H1 (cell line): ENCODE measurements around the gene ACTRT3. TPM values are rescaled to one million over a fixed set of nuclear protein-coding genes. Genes with fewer than 3 reads are reported as not detected.

Source experiments
- CTCF ChIA-PET: fragments of 300-600 bp; sonication (Branson Sonifier 250); formaldehyde crosslinking; loops from one replicate; lab custom pipeline; 2021; ENCODE audit not compliant: partially characterized antibody; lab: Charles Lee
- POLR2A ChIA-PET: fragments of 300-600 bp; sonication (Branson Sonifier 250); formaldehyde crosslinking; loops from one replicate; lab custom pipeline; 2021; ENCODE audit warnings: inconsistent platforms; ENCODE audit not compliant: partially characterized antibody; lab: Charles Lee
- DNase-seq, 2 experiments: peaks; one replicate each; pipeline versions ENCODE4 v3.0.0 to v3.0.0-alpha.2; 2010 to 2022; ENCODE audit warnings: low spot score in 2 of 2, low read depth in 1 of 2, mixed read lengths in 1 of 2
- FAIRE-seq: peaks from 2 replicates; lab custom pipeline; 2011; peaks lifted over from hg19 to GRCh38; lab: Jason Lieb, UNC
- H2AFZ ChIP-seq: 2 replicates; pipeline ENCODE4 v1.8.1; 2012; ENCODE audit warnings: low read length, inconsistent platforms
- H2AK5ac ChIP-seq: 2 replicates; pipeline ENCODE4 v1.6.1; 2013; ENCODE audit warnings: low read depth, low read length
- H2BK120ac ChIP-seq: replicated peaks from 2 replicates; pipeline ENCODE3; 2013; ENCODE audit warnings: low read depth, low read length, inconsistent platforms
- H2BK12ac ChIP-seq: 2 replicates; pipeline ENCODE4 v1.6.1; 2013; ENCODE audit warnings: low read depth, low read length
- H2BK15ac ChIP-seq: 2 replicates; pipeline ENCODE4 v1.6.1; 2013; ENCODE audit warnings: low read length
- H2BK20ac ChIP-seq: 2 replicates; pipeline ENCODE4 v1.6.1; 2013; ENCODE audit warnings: low read length
- H2BK5ac ChIP-seq: 2 replicates; pipeline ENCODE4 v1.6.1; 2013; ENCODE audit warnings: low read depth, low read length
- H3K14ac ChIP-seq: 2 replicates; pipeline ENCODE4 v1.6.1; 2013; ENCODE audit warnings: inconsistent platforms; ENCODE audit not compliant: insufficient read length
- H3K18ac ChIP-seq: 2 replicates; pipeline ENCODE4 v1.6.1; 2013; ENCODE audit warnings: low read length; ENCODE audit errors: extremely low read depth
- H3K23ac ChIP-seq: 2 replicates; pipeline ENCODE4 v1.6.1; 2013; ENCODE audit warnings: inconsistent platforms; ENCODE audit not compliant: insufficient read length
- H3K23me2 ChIP-seq: 2 replicates; pipeline ENCODE4 v1.6.1; 2013; ENCODE audit warnings: low read depth, low read length
- H3K27ac ChIP-seq: 2 replicates; pipeline ENCODE4 v1.6.1; 2011; ENCODE audit warnings: low read depth, low read length, inconsistent platforms
- H3K27me3 ChIP-seq, 4 experiments: replicated peaks in 1 of 4; 1 replicate in 1 of 4; 2 replicates in 3 of 4; pipeline versions ENCODE4 v1.6.1 to v1.8.1; 2011 to 2013; ENCODE audit warnings: low read length in 3 of 4, mild to moderate bottlenecking in 3 of 4, inconsistent platforms in 2 of 4, mixed read lengths in 2 of 4, moderate library complexity in 1 of 4; ENCODE audit not compliant: control insufficient read depth in 3 of 4, insufficient read depth in 3 of 4; ENCODE audit errors: extremely low read depth in 1 of 4
- H3K36me3 ChIP-seq, 4 experiments: 2 replicates each; pipeline versions ENCODE4 v1.6.1 to v1.8.1; 2011 to 2013; ENCODE audit warnings: mild to moderate bottlenecking in 4 of 4, low read length in 3 of 4, moderate library complexity in 2 of 4, control low read depth in 1 of 4, inconsistent platforms in 1 of 4; ENCODE audit not compliant: insufficient read depth in 4 of 4, control insufficient read depth in 2 of 4
- H3K4ac ChIP-seq: replicated peaks from 2 replicates; pipeline ENCODE3; 2013; ENCODE audit warnings: low read length, low read depth, mixed read lengths, inconsistent platforms; ENCODE audit not compliant: insufficient read length
- H3K4me1 ChIP-seq, 4 experiments: replicated peaks in 1 of 4; 1 replicate in 1 of 4; 2 replicates in 3 of 4; pipeline versions ENCODE4 v1.6.1 to v1.8.1; 2011 to 2013; ENCODE audit warnings: low read length in 3 of 4, inconsistent platforms in 2 of 4, mixed read lengths in 1 of 4; ENCODE audit not compliant: insufficient read depth in 4 of 4, control insufficient read depth in 3 of 4
- H3K4me2 ChIP-seq, 2 experiments: 2 replicates each; pipeline versions ENCODE4 v1.6.1 to v1.8.1; 2011 to 2013; ENCODE audit warnings: low read depth in 2 of 2, low read length in 2 of 2, control low read depth in 1 of 2, inconsistent platforms in 1 of 2, mild to moderate bottlenecking in 1 of 2; ENCODE audit not compliant: insufficient read depth in 1 of 2
- H3K4me3 ChIP-seq, 4 experiments: fragments of 200-600, 300-600 bp in 1 of 4; sonication (generic), shearing (Covaris generic), sonication (Bioruptor Twin) in 1 of 4; 2 replicates each; pipeline versions ENCODE4 v1.5.1 to v1.8.1; 2011 to 2016; ENCODE audit warnings: low read length in 4 of 4, low read depth in 3 of 4, control low read depth in 2 of 4, inconsistent platforms in 2 of 4, mild to moderate bottlenecking in 2 of 4, mixed read lengths in 1 of 4, moderate library complexity in 1 of 4; ENCODE audit not compliant: insufficient read depth in 2 of 4; ENCODE audit errors: extremely low read depth in 1 of 4
- H3K56ac ChIP-seq: replicated peaks from 2 replicates; pipeline ENCODE3; 2013; ENCODE audit warnings: low read depth, mild to moderate bottlenecking, mixed read lengths, low read length, inconsistent platforms; ENCODE audit not compliant: insufficient read length
- H3K79me1 ChIP-seq: 2 replicates; pipeline ENCODE4 v1.6.1; 2013; ENCODE audit warnings: low read depth, low read length, control low read depth
- H3K79me2 ChIP-seq, 2 experiments: 2 replicates each; pipeline versions ENCODE4 v1.6.1 to v1.8.1; 2012 to 2013; ENCODE audit warnings: low read length in 2 of 2, mild to moderate bottlenecking in 2 of 2, inconsistent platforms in 1 of 2; ENCODE audit not compliant: insufficient read depth in 2 of 2, control insufficient read depth in 1 of 2
- H3K9ac ChIP-seq, 4 experiments: replicated peaks in 1 of 4; 1 replicate in 1 of 4; 2 replicates in 3 of 4; pipeline versions ENCODE4 v1.6.1 to v1.8.1; 2011 to 2013; ENCODE audit warnings: low read depth in 3 of 4, low read length in 3 of 4, control low read depth in 2 of 4, mild to moderate bottlenecking in 2 of 4, moderate library complexity in 2 of 4, inconsistent platforms in 1 of 4; ENCODE audit errors: extremely low read depth in 1 of 4
- H3K9me3 ChIP-seq, 2 experiments: 2 replicates each; pipeline versions ENCODE4 v1.6.1 to v1.8.1; 2012 to 2013; ENCODE audit warnings: mild to moderate bottlenecking in 2 of 2, moderate library complexity in 2 of 2, control low read depth in 1 of 2, inconsistent platforms in 1 of 2, low read depth in 1 of 2, low read length in 1 of 2, mixed read lengths in 1 of 2; ENCODE audit not compliant: insufficient read depth in 2 of 2
- H4K20me1 ChIP-seq, 2 experiments: replicated peaks in 1 of 2; 2 replicates each; pipeline versions ENCODE3 to v1.8.1; 2011 to 2013; ENCODE audit warnings: inconsistent platforms in 2 of 2, low read length in 2 of 2, mild to moderate bottlenecking in 1 of 2; ENCODE audit not compliant: insufficient read depth in 2 of 2, control insufficient read depth in 1 of 2
- H4K5ac ChIP-seq: 2 replicates; pipeline ENCODE4 v1.6.1; 2013; ENCODE audit warnings: low read length, low read depth, mixed read lengths, inconsistent platforms; ENCODE audit not compliant: insufficient read length
- H4K8ac ChIP-seq: 2 replicates; pipeline ENCODE4 v1.8.0; 2013; ENCODE audit warnings: mild to moderate bottlenecking, moderate library complexity, low read length, inconsistent platforms; ENCODE audit not compliant: insufficient read depth; ENCODE audit errors: extremely low read depth
- H4K91ac ChIP-seq: replicated peaks from 2 replicates; pipeline ENCODE3; 2013; ENCODE audit warnings: low read length, mixed read lengths, inconsistent platforms; ENCODE audit not compliant: insufficient read length
- CEBPB ChIP-seq: IDR thresholded peaks from 2 replicates; pipeline ENCODE4 v1.6.1; 2012; ENCODE audit warnings: low read depth, low read length
- CREB1 ChIP-seq: IDR thresholded peaks from 2 replicates; pipeline ENCODE4 v1.6.1; 2012; ENCODE audit warnings: inconsistent platforms
- EP300 ChIP-seq, 2 experiments: IDR thresholded peaks; 1 replicate in 1 of 2; 2 replicates in 1 of 2; pipeline ENCODE4 v1.6.1; 2011 to 2012; ENCODE audit warnings: low read depth in 2 of 2, low read length in 2 of 2, mild to moderate bottlenecking in 2 of 2, borderline replicate concordance in 1 of 2, inconsistent platforms in 1 of 2, moderate library complexity in 1 of 2
- GABPA ChIP-seq: IDR thresholded peaks from 2 replicates; pipeline ENCODE4 v1.6.1; 2011; ENCODE audit warnings: mild to moderate bottlenecking, low read length, moderate library complexity, borderline replicate concordance; ENCODE audit not compliant: insufficient read depth
- GTF2F1 ChIP-seq: IDR thresholded peaks from 2 replicates; pipeline ENCODE4 v1.6.1; 2012; ENCODE audit warnings: low read depth, low read length, improper control_type of control experiment, borderline replicate concordance
- NRF1 ChIP-seq: IDR thresholded peaks from 2 replicates; pipeline ENCODE4 v1.6.1; 2011; ENCODE audit warnings: mild to moderate bottlenecking, low read depth, low read length, improper control_type of control experiment
- RFX5 ChIP-seq: IDR thresholded peaks from 2 replicates; pipeline ENCODE4 v1.6.1; 2011; ENCODE audit warnings: low read depth, low read length, improper control_type of control experiment, borderline replicate concordance
- RNF2 ChIP-seq: fragments of 200-900, 300-1000 bp; sonication (generic); IDR thresholded peaks from 2 replicates; pipeline ENCODE4 v1.7.1; 2016; ENCODE audit warnings: borderline replicate concordance, low read depth, mild to moderate bottlenecking, antibody characterized with exemption, low read length; ENCODE audit not compliant: poor library complexity, severe bottlenecking; ENCODE audit errors: missing control alignments
- SIN3A ChIP-seq, 2 experiments: IDR thresholded peaks in 1 of 2; conservative IDR thresholded peaks in 1 of 2; 2 replicates each; pipeline ENCODE4 v1.6.1; 2011 to 2012; ENCODE audit warnings: low read length in 2 of 2, improper control_type of control experiment in 1 of 2, low read depth in 1 of 2, mild to moderate bottlenecking in 1 of 2
- SIX5 ChIP-seq: IDR thresholded peaks from 2 replicates; pipeline ENCODE4 v1.6.1; 2011; ENCODE audit warnings: mild to moderate bottlenecking, low read depth, low read length
- SP1 ChIP-seq: IDR thresholded peaks from 2 replicates; pipeline ENCODE4 v1.6.1; 2011; ENCODE audit warnings: low read depth, low read length
- WGBS, 2 experiments: shearing (Covaris generic) in 1 of 2; methylation state at CpG; one replicate each; pipeline versions ENCODE4 v1.1.6 to v1.1.7; 2013 to 2015; ENCODE audit warnings: low lambda C conversion rate in 2 of 2, mixed read lengths in 2 of 2, inconsistent platforms in 1 of 2, low coverage in 1 of 2, missing lambda C conversion rate in 1 of 2; ENCODE audit not compliant: insufficient replicate concordance in 2 of 2, insufficient coverage in 1 of 2, insufficient read length in 1 of 2; ENCODE audit errors: extremely low coverage in 1 of 2, missing lambda C conversion rate in 1 of 2; 5-methylcytosine and 5-hydroxymethylcytosine counted together
- polyA plus RNA-seq, 7 experiments: library from polyadenylated mRNA; depleted of rRNA in 3 of 7; stranded (reverse) in 5 of 7; unstranded in 2 of 7; fragments of >200 nt in 5 of 7; fragments of 200-250 nt in 2 of 7; gene quantifications; 1 replicate in 5 of 7; 2 replicates in 1 of 7; 4 replicates in 1 of 7; pipeline versions ENCODE4 v1.2.1 to v1.2.3, GENCODE V29; 2011 to 2013; ENCODE audit warnings: missing spikeins in 2 of 7, mixed read lengths in 2 of 7
- total RNA-seq: library from RNA; stranded (reverse); fragmentation: NEBNext Ultra II Directional; extraction: Animal tissue kit (Norgen Biotek cat#: 25700); gene quantifications from 2 replicates; pipeline ENCODE4 v1.2.1, GENCODE V29; 2021

The ACTRT3 gene
- total and polyA plus RNA-seq, 2 of the 8 experiments (the other 6 are each of a cell fraction or from before 2014, with no cell fraction given), result 3.4 to 5.9 TPM

- no peak for DNase-seq
- TF ChIP-seq SIN3A (conservative IDR thresholded peaks at IDR 0.05 in 1 of 2, IDR thresholded peaks at IDR 0.05 in 1 of 2; ENCODE audit: low read depth in 1 of 2, low read length in 2 of 2) (no peak), SP1 (no peak), CEBPB (no peak), NRF1 (no peak), GTF2F1 (no peak), GABPA (no peak), RNF2 (no peak), SIX5 (no peak), RFX5 (no peak), CREB1 (no peak), EP300 (IDR thresholded peaks at IDR 0.05; ENCODE audit: borderline replicate concordance in 1 of 2, low read depth in 2 of 2, low read length in 2 of 2) (no peak)
- TF ChIP-seq, all 59 proteins: peak for 0
Observed at GRCh38 chr3:169804681-169805080, 35.3 kb upstream of the ACTRT3 start.

More at GRCh38 chr3:169804681-169805080, 35.3 kb upstream of the ACTRT3 start:
- Histone ChIP-seq H2BK5ac (no peak overlapping the region), H2AK5ac (no peak overlapping the region), H3K27ac (no peak overlapping the region), H3K4me2 (no peak overlapping the region), H4K5ac (no peak overlapping the region), H3K14ac (no peak overlapping the region), H3K4me1 (no peaks in the 10 kb centered on the region), H3K4ac (no peak overlapping the region), H2BK12ac (no peak overlapping the region), H3K56ac (no peak overlapping the region), H2BK120ac (no peak overlapping the region), H3K79me1 (no peaks in the 10 kb centered on the region), H2BK20ac (no peak overlapping the region), H4K20me1 (no peaks in the 10 kb centered on the region), H3K18ac (no peak overlapping the region), H3K23me2 (no peaks in the 10 kb centered on the region), H4K8ac (no peak overlapping the region), H3K4me3 (no peak overlapping the region), H4K91ac (no peak overlapping the region), H3K79me2 (no peaks in the 10 kb centered on the region), H2BK15ac (no peak overlapping the region), H3K9me3 (no peaks in the 10 kb centered on the region), H2AFZ (no peak overlapping the region), H3K9ac (no peak overlapping the region), H3K36me3 (no peaks in the 10 kb centered on the region; a peak in 4 of 8 replicates), H3K27me3 (no peaks in the 10 kb centered on the region), H3K23ac (no peak overlapping the region)
- ChIA-PET CTCF (interaction anchor here (1.4 kb wide), 1 partner anchor 22 kb away, joined by 3 read pairs; no protein-coding TSS in a partner anchor), POLR2A (no interaction called here)
- WGBS, 2 experiments, result 91% methylated on average over 3 of the region's 3 CpGs; no CpG with 5 or more reads in 1 of the 2 experiments
- FAIRE-seq, result no peak
